ENCODE results near the gene FASTKD3.

The FASTKD3 gene

GRCh38 chr5:7866196-7866595 is 2.6 kb downstream of the FASTKD3 start:
- no peak for DNase-seq
- Histone ChIP-seq H3K36me3 (peaks cover 13 to 35% (median 20%) of the 10 kb centered on the region in 3 donors), H3K4me3 (no peak overlapping the region), H3K27ac (no peak overlapping the region), H3K27me3 (no peaks in the 10 kb centered on the region), H3K4me1 (peaks cover 0 to 23% (median 18%) of the 10 kb centered on the region in 4 donors), H3K9me3 (no peaks in the 10 kb centered on the region)
- intact Hi-C loops (cut with DNase I; ENCODE audit: low total_unique reads): no loop called here
- TF ChIP-seq, protein P1, sequence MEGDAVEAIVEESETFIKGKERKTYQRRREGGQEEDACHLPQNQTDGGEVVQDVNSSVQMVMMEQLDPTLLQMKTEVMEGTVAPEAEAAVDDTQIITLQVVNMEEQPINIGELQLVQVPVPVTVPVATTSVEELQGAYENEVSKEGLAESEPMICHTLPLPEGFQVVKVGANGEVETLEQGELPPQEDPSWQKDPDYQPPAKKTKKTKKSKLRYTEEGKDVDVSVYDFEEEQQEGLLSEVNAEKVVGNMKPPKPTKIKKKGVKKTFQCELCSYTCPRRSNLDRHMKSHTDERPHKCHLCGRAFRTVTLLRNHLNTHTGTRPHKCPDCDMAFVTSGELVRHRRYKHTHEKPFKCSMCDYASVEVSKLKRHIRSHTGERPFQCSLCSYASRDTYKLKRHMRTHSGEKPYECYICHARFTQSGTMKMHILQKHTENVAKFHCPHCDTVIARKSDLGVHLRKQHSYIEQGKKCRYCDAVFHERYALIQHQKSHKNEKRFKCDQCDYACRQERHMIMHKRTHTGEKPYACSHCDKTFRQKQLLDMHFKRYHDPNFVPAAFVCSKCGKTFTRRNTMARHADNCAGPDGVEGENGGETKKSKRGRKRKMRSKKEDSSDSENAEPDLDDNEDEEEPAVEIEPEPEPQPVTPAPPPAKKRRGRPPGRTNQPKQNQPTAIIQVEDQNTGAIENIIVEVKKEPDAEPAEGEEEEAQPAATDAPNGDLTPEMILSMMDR (IDR thresholded peaks at IDR 0.05): no peak

- Histone ChIP-seq H3K36me3 (peaks cover 34 to 56% (median 35%) of the 10 kb centered on the region in 3 donors), H3K9me3 (no peaks in the 10 kb centered on the region), H3K27me3 (no peaks in the 10 kb centered on the region), H3K4me1 (no peaks in the 10 kb centered on the region), H3K27ac (no peak overlapping the region), H3K4me3 (no peak overlapping the region)
- DNase-seq: no peak
- intact Hi-C loops (cut with DNase I; ENCODE audit: low total_unique reads): no loop called here
- TF ChIP-seq, protein P1 (IDR thresholded peaks at IDR 0.05): no peak
These were observed 10.8 kb downstream of the FASTKD3 start for GRCh38 chr5:7857926-7858632.

DNA sequence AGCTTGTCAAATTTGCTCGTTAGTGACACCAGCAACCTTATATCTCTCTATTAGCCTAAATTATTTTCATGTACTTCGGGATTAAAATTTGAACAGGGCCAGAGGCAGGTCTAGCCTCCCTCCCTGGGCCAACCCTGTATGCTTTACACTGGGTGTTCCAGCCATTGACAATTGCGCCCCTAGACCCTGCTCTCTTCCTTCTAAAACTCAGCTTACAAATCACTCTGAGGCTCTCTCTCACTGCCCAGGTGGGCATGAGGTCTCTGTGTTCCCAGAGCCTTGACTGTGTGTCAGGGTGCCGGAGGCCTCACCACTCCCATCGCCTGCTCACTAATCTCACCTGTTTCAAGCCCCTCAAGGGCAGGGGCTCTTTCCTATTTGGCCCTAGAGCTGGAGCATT is 11.5 kb downstream of the FASTKD3 start:
- peaks cover 0 to 3% (median 0%) of the 10 kb centered on the region in 4 donors for H3K4me1 ChIP-seq
- TF ChIP-seq, protein P1 (IDR thresholded peaks at IDR 0.05): no peak
- intact Hi-C loops (cut with DNase I; ENCODE audit: low total_unique reads): no loop called here
- no peak for DNase-seq
- H3K27ac ChIP-seq: no peak overlapping the region
- no peak overlapping the region for H3K4me3 ChIP-seq
- H3K36me3 ChIP-seq: peaks cover 30 to 49% (median 31%) of the 10 kb centered on the region in 3 donors
- no peaks in the 10 kb centered on the region for H3K27me3 ChIP-seq
- no peaks in the 10 kb centered on the region for H3K9me3 ChIP-seq

- TF ChIP-seq, protein P1 (IDR thresholded peaks at IDR 0.05): peak; percentile 26 to 38
- no peak overlapping the region for H3K4me3 ChIP-seq
- H3K9me3 ChIP-seq: no peaks in the 10 kb centered on the region
- intact Hi-C loops (cut with DNase I; ENCODE audit: low total_unique reads): no loop called here
- no peak overlapping the region for H3K27ac ChIP-seq
- no peak for DNase-seq
- no peaks in the 10 kb centered on the region for H3K27me3 ChIP-seq
- H3K4me1 ChIP-seq: peaks cover 0 to 6% (median 0%) of the 10 kb centered on the region in 4 donors
- H3K36me3 ChIP-seq: peaks cover 25 to 44% (median 26%) of the 10 kb centered on the region in 3 donors
These were observed 12.0 kb downstream of the FASTKD3 start for GRCh38 chr5:7856855-7857254.

DNA sequence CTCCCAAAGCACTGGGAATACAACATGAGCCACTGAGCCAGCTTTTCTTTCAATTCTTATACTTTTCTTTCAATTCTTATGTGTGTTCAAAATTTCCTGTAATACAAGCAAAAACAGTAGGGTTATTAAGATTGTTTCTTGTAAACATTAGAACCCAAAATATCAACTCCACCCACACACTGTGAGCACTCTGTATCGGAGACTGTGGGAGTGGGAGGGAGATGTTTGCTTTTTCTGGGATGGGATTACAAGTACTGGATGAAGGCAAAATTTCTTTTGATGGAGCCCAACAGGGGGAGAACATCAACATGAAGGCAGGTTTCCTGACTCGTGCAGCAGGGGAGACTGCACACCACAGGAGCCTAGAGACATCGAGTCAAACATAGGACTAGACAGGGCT is 13.2 kb downstream of the FASTKD3 start:
- Histone ChIP-seq H3K36me3 (peaks cover 19 to 31% (median 19%) of the 10 kb centered on the region in 3 donors), H3K9me3 (no peaks in the 10 kb centered on the region), H3K4me3 (no peak overlapping the region), H3K27me3 (no peaks in the 10 kb centered on the region), H3K4me1 (peaks cover 0 to 12% (median 4%) of the 10 kb centered on the region in 4 donors), H3K27ac (no peak overlapping the region)
- TF ChIP-seq, protein P1 (IDR thresholded peaks at IDR 0.05): no peak
- intact Hi-C loops (cut with DNase I; ENCODE audit: low total_unique reads): no loop called here
- no peak for DNase-seq
